ENCODE data around the gene TP63.

DNA sequence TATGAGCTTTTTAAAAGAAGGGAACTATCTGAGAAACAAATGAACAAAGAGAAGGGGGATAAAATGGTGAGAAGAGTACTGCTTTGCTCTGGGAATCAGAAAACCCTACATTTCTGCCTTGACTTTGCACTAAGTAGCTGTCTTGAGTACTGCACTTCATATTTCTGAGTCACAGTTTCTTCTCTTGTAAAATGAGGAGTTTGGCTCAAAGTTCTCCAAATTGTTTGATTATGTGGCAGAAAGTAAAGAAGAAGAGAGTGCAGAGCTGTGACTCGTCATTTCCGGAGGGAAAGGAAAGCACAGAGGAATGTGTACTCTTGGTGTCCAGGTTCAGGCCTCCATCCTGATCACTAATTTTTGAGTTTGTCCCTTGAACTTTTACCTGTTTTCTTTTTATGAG lies 54.7 kb downstream of the TP63 start:
- TF ChIP-seq, protein P1, sequence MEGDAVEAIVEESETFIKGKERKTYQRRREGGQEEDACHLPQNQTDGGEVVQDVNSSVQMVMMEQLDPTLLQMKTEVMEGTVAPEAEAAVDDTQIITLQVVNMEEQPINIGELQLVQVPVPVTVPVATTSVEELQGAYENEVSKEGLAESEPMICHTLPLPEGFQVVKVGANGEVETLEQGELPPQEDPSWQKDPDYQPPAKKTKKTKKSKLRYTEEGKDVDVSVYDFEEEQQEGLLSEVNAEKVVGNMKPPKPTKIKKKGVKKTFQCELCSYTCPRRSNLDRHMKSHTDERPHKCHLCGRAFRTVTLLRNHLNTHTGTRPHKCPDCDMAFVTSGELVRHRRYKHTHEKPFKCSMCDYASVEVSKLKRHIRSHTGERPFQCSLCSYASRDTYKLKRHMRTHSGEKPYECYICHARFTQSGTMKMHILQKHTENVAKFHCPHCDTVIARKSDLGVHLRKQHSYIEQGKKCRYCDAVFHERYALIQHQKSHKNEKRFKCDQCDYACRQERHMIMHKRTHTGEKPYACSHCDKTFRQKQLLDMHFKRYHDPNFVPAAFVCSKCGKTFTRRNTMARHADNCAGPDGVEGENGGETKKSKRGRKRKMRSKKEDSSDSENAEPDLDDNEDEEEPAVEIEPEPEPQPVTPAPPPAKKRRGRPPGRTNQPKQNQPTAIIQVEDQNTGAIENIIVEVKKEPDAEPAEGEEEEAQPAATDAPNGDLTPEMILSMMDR (IDR thresholded peaks at IDR 0.05): no peak
- TF ChIP-seq POLR2A (IDR thresholded peaks at IDR 0.05): no peak
